ENCODE data around the gene BMPR1B.
A peak's percentile ranks its signal among the peaks of the same experiment; 100 is the strongest.

BMPR1B gene

DNA sequence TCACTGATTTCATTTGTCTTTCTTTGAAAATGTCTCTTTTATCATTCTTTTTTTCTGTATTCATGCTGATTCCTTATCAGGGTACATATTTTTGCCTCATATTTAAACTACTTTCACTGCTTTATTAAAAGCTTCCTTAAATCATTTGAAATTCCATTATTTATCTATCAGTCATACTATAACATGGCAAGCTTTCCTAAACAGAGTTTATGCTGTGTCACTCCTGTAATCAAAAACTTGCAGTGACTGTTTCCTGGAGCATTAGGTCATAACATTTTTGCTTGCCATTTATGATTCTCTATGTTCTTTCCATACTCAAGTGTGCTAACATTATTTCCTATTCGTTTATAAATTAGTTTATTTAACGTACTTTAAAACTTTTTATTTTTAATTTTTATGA is 203.7 kb downstream of the BMPR1B start:
- DNase-seq, result peak; percentile 24
- H3K27me3 ChIP-seq (replicated peaks), result no peaks in the 10 kb centered on the region
- H3K27ac ChIP-seq, result no peak overlapping the region
- in situ Hi-C loops (cut with HindIII; ENCODE audit: low pct_ligation_motif_present, low sequenced_read_pairs), result no loop called here
- TF ChIP-seq, protein P1, sequence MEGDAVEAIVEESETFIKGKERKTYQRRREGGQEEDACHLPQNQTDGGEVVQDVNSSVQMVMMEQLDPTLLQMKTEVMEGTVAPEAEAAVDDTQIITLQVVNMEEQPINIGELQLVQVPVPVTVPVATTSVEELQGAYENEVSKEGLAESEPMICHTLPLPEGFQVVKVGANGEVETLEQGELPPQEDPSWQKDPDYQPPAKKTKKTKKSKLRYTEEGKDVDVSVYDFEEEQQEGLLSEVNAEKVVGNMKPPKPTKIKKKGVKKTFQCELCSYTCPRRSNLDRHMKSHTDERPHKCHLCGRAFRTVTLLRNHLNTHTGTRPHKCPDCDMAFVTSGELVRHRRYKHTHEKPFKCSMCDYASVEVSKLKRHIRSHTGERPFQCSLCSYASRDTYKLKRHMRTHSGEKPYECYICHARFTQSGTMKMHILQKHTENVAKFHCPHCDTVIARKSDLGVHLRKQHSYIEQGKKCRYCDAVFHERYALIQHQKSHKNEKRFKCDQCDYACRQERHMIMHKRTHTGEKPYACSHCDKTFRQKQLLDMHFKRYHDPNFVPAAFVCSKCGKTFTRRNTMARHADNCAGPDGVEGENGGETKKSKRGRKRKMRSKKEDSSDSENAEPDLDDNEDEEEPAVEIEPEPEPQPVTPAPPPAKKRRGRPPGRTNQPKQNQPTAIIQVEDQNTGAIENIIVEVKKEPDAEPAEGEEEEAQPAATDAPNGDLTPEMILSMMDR (IDR thresholded peaks at IDR 0.05; ENCODE audit: low read depth, low read length, missing control alignments), result no peak
- H3K36me3 ChIP-seq (replicated peaks), result no peaks in the 10 kb centered on the region
- H3K4me3 ChIP-seq (ENCODE audit: low read depth, low read length), result no peak overlapping the region

DNA sequence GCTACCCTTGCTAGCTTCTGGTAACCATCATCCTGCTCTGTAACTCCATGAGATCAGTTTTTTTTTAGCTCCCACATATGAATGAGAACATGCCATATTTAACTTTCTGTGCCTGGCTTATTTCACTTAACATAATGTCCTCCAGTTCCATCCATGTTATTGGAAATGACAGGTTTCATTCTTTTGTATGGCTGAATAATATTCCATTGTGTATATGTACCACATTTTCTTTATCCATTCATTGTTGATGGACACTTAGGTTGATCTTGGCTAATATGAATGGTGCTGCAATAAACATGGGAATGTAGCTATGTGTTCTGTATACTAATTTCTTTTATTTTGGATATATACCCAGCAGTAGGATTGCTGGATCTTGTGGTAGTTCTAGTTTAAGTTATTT is 204.7 kb downstream of the BMPR1B start:
- DNase-seq, result no peak
- Histone ChIP-seq H3K27me3 (replicated peaks) (no peaks in the 10 kb centered on the region), H3K4me3 (ENCODE audit: low read depth, low read length) (no peak overlapping the region), H3K27ac (no peak overlapping the region), H3K36me3 (replicated peaks) (no peaks in the 10 kb centered on the region)
- TF ChIP-seq, protein P1 (IDR thresholded peaks at IDR 0.05; ENCODE audit: low read depth, low read length, missing control alignments), result no peak
- in situ Hi-C loops (cut with HindIII; ENCODE audit: low pct_ligation_motif_present, low sequenced_read_pairs), result no loop called here

DNA sequence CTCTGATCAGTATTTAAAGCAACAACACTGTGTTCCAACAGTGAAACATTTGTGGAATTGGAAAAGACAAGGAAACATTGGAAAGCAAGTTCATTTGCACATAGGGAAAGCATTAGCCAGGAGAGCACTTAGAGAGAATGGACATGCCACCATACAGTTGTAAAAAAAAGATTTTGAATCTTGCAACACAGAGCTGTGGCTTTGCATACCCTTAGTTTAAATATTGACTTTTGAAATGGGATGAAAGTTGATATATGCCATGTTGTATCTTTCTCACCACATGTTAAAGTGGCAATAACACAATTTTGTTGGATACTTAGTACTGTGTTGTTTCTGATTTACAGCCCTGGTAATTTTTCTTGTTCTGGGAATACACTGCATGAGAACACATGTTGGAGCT is 208.1 kb downstream of the BMPR1B start:
- H3K27ac ChIP-seq, result no peak overlapping the region
- no peaks in the 10 kb centered on the region for H3K27me3 ChIP-seq (replicated peaks)
- no peak for DNase-seq
- TF ChIP-seq, protein P1 (IDR thresholded peaks at IDR 0.05; ENCODE audit: low read depth, low read length, missing control alignments), result no peak
- no peak overlapping the region for H3K4me3 ChIP-seq (ENCODE audit: low read depth, low read length)
- H3K36me3 ChIP-seq (replicated peaks), result no peaks in the 10 kb centered on the region
- in situ Hi-C loops (cut with HindIII; ENCODE audit: low pct_ligation_motif_present, low sequenced_read_pairs), result no loop called here

DNA sequence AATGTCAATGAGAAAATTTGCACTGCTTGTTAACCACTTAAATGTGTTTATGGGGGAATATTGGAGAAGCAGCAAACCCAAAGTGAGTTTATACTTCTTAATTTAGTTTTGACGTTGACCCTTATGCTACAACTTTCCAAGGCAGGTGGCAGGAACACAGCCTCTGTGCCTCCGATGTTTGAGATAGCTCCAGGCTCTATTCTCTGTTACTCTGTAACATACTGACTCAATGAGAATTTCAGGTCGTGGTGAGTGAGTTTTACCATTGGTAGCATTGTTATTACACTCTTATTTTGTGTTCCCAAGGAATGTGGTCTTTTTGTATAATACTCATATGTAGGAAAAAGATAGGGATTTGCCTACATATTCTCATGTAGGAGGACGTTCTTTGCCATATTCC is 210.7 kb downstream of the BMPR1B start:
- H3K4me3 ChIP-seq (ENCODE audit: low read depth, low read length), result no peak overlapping the region
- H3K27me3 ChIP-seq (replicated peaks), result no peaks in the 10 kb centered on the region
- TF ChIP-seq, protein P1 (IDR thresholded peaks at IDR 0.05; ENCODE audit: low read depth, low read length, missing control alignments), result no peak
- H3K27ac ChIP-seq, result no peak overlapping the region
- DNase-seq, result no peak
- in situ Hi-C loops (cut with HindIII; ENCODE audit: low pct_ligation_motif_present, low sequenced_read_pairs), result no loop called here
- H3K36me3 ChIP-seq (replicated peaks), result no peaks in the 10 kb centered on the region

DNA sequence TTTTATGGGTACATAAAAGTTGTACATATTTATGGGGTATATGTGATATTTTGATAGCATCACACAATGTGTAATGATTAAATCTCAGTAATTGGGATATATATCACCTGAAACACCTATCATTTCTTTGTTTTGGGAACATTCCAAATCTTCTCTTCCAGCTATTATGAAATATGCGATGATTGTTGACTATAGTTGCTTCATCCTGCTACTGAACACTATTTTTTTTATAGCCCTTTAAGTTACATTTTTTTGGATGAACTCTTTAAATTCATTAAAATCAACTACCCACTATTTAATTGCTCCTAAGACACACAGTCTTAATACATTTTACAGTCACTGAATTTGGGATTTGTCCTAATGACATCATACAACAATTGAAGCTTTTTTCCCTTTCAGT is 212.9 kb downstream of the BMPR1B start:
- in situ Hi-C loops (cut with HindIII; ENCODE audit: low pct_ligation_motif_present, low sequenced_read_pairs), result no loop called here
- Histone ChIP-seq H3K4me3 (ENCODE audit: low read depth, low read length) (no peak overlapping the region), H3K36me3 (replicated peaks) (no peaks in the 10 kb centered on the region), H3K27ac (no peak overlapping the region), H3K27me3 (replicated peaks) (no peaks in the 10 kb centered on the region)
- DNase-seq, result no peak
- TF ChIP-seq, protein P1 (IDR thresholded peaks at IDR 0.05; ENCODE audit: low read depth, low read length, missing control alignments), result no peak

DNA sequence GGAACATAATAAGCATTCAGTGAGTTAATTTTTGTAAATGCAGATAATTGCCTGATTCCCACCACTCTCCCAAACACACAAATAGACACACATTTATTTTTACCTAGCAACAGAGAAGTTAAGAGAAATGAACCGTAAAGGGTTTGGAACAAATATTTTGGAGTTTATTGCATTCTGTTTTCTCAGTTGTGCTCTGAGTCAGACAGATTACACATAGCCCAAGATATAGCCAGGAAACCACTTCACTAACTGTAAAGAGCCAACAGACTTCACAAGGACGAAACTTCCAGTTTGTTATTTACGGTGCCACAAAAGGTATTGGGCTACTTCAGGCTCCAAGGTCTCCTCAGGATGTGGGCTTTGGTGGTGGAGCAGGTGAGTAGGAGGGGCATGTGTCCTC is 217.0 kb downstream of the BMPR1B start:
- H3K4me3 ChIP-seq (ENCODE audit: low read depth, low read length), result peak overlapping the region; percentile 12
- H3K27me3 ChIP-seq (replicated peaks), result no peaks in the 10 kb centered on the region
- H3K36me3 ChIP-seq (replicated peaks), result no peaks in the 10 kb centered on the region
- TF ChIP-seq, protein P1 (IDR thresholded peaks at IDR 0.05; ENCODE audit: low read depth, low read length, missing control alignments), result no peak
- H3K27ac ChIP-seq, result peak overlapping the region; percentile 33
- peak; percentile 60 for DNase-seq
- in situ Hi-C loops (cut with HindIII; ENCODE audit: low pct_ligation_motif_present, low sequenced_read_pairs), result no loop called here

Data from brain microvascular endothelial cell (primary cell).